NCI-H510A (cell line): ENCODE measurements around the gene CTTNBP2.

Source experiments
- DNase-seq: peaks from one replicate; lab custom pipeline; 2025; lab: John Stamatoyannopoulos, UW

The CTTNBP2 gene

GRCh38 chr7:117690147-117690546 lies 183.1 kb downstream of the CTTNBP2 start:
- DNase-seq, result no peak

GRCh38 chr7:117689406-117689805 lies 183.8 kb downstream of the CTTNBP2 start:
- DNase-seq, result no peak

- no peak for DNase-seq
Measured at GRCh38 chr7:117688126-117688525, 185.1 kb downstream of the CTTNBP2 start.

GRCh38 chr7:117686311-117686935 lies 186.8 kb downstream of the CTTNBP2 start:
- DNase-seq, result no peak

- no peak for DNase-seq
Measured at GRCh38 chr7:117685795-117686194, 187.4 kb downstream of the CTTNBP2 start.

GRCh38 chr7:117683430-117684175 lies 189.6 kb downstream of the CTTNBP2 start:
- no peak for DNase-seq

- DNase-seq, result no peak
Measured at GRCh38 chr7:117682681-117683385, 190.4 kb downstream of the CTTNBP2 start.

- DNase-seq, result no peak
Measured at GRCh38 chr7:117679120-117679519, 194.1 kb downstream of the CTTNBP2 start.

GRCh38 chr7:117675497-117676435 lies 197.5 kb downstream of the CTTNBP2 start:
- no peak for DNase-seq

GRCh38 chr7:117674617-117675016 lies 198.6 kb downstream of the CTTNBP2 start:
- no peak for DNase-seq

- no peak for DNase-seq
Measured at GRCh38 chr7:117673839-117674238, 199.4 kb downstream of the CTTNBP2 start.

GRCh38 chr7:117673367-117673766 lies 199.9 kb downstream of the CTTNBP2 start:
- DNase-seq, result peak; percentile 70

- no peak for DNase-seq
Measured at GRCh38 chr7:117672453-117672852, 200.8 kb downstream of the CTTNBP2 start.

GRCh38 chr7:117669818-117670217 lies 203.4 kb downstream of the CTTNBP2 start:
- DNase-seq, result no peak

- DNase-seq, result no peak
Measured at GRCh38 chr7:117667456-117667855, 205.8 kb downstream of the CTTNBP2 start.

GRCh38 chr7:117666689-117667088 lies 206.6 kb downstream of the CTTNBP2 start:
- DNase-seq, result no peak

GRCh38 chr7:117666031-117666430 lies 207.2 kb downstream of the CTTNBP2 start:
- no peak for DNase-seq

- DNase-seq, result no peak
Measured at GRCh38 chr7:117665368-117665767, 207.9 kb downstream of the CTTNBP2 start.

- DNase-seq, result no peak
Measured at GRCh38 chr7:117664047-117664446, 209.2 kb downstream of the CTTNBP2 start.

GRCh38 chr7:117661328-117661727 lies 211.9 kb downstream of the CTTNBP2 start:
- no peak for DNase-seq
